ENCODE results near the gene NEFH.

- no peak for TF ChIP-seq CTCF (IDR thresholded peaks at IDR 0.05)
- no peak for TF ChIP-seq POLR2A (IDR thresholded peaks at IDR 0.05)
Observed at GRCh38 chr22:29479417-29480261, at the start of gene NEFH.

Measured in body of pancreas (tissue), 4 donors.